Nephron (organoid): ENCODE measurements around the gene SORCS2.

Experiments used
- H3K27ac Mint-ChIP-seq, 3 experiments: 2 replicates each; pipeline ENCODE4 v1.8.0; 2020; ENCODE audit warnings: mixed read lengths in 3 of 3, mild to moderate bottlenecking in 2 of 3, moderate library complexity in 1 of 3
- H3K27me3 Mint-ChIP-seq: 2 replicates; pipeline ENCODE4 v1.8.0; 2021; ENCODE audit warnings: low read depth, mild to moderate bottlenecking, moderate library complexity, mixed read lengths
- H3K36me3 Mint-ChIP-seq: 2 replicates; pipeline ENCODE4 v1.8.0; 2020; ENCODE audit warnings: low read depth, mixed read lengths
- H3K4me1 Mint-ChIP-seq: 2 replicates; pipeline ENCODE4 v1.8.0; 2020; ENCODE audit warnings: mixed read lengths
- H3K4me3 Mint-ChIP-seq, 3 experiments: 2 replicates each; pipeline ENCODE4 v1.8.0; 2020; ENCODE audit warnings: mild to moderate bottlenecking in 3 of 3, mixed read lengths in 3 of 3, moderate library complexity in 2 of 3
- H3K9me3 Mint-ChIP-seq: 2 replicates; pipeline ENCODE4 v1.8.0; 2020; ENCODE audit warnings: mixed read lengths
- CTCF ChIP-seq, 3 experiments: fragments of 200-600 bp; sonication (generic); IDR thresholded peaks; one replicate each; pipeline ENCODE4 v1.5.0; 2021; ENCODE audit warnings: antibody characterized with exemption in 3 of 3; ENCODE audit not compliant: unreplicated experiment in 3 of 3

Gene SORCS2

GRCh38 chr4:7147261-7147660, 45.1 kb upstream of the SORCS2 start:
- Mint-ChIP-seq H3K4me1 (peaks cover 36% of the 10 kb centered on the region), H3K4me3 (no peak overlapping the region), H3K27ac (peak overlapping the region in 2 of 3 experiments; percentile 48 to 62), H3K36me3 (no peaks in the 10 kb centered on the region), H3K9me3 (no peaks in the 10 kb centered on the region), H3K27me3 (peaks cover 7% of the 10 kb centered on the region)
- TF ChIP-seq CTCF (IDR thresholded peaks at IDR 0.05; ENCODE audit: unreplicated experiment in 3 of 3), result no peak

GRCh38 chr4:7147661-7148310, 44.6 kb upstream of the SORCS2 start:
- TF ChIP-seq CTCF (IDR thresholded peaks at IDR 0.05; ENCODE audit: unreplicated experiment in 3 of 3), result no peak
- Mint-ChIP-seq H3K27me3 (peaks cover 7% of the 10 kb centered on the region), H3K4me3 (peak overlapping the region in 1 of 3 experiments; percentile 27), H3K9me3 (no peaks in the 10 kb centered on the region), H3K4me1 (peaks cover 35% of the 10 kb centered on the region), H3K36me3 (no peaks in the 10 kb centered on the region), H3K27ac (peak overlapping the region in 1 of 3 experiments; percentile 33)

- no peak for TF ChIP-seq CTCF (IDR thresholded peaks at IDR 0.05; ENCODE audit: unreplicated experiment in 3 of 3)
- Mint-ChIP-seq H3K27ac (no peak overlapping the region), H3K36me3 (no peaks in the 10 kb centered on the region), H3K4me3 (no peak overlapping the region), H3K4me1 (peaks cover 29% of the 10 kb centered on the region), H3K9me3 (no peaks in the 10 kb centered on the region), H3K27me3 (peaks cover 7% of the 10 kb centered on the region)
Observed at GRCh38 chr4:7148337-7148736, 44.0 kb upstream of the SORCS2 start.

- no peak overlapping the region for H3K4me3 Mint-ChIP-seq
- TF ChIP-seq CTCF (IDR thresholded peaks at IDR 0.05; ENCODE audit: unreplicated experiment in 3 of 3), result no peak
- peaks cover 30% of the 10 kb centered on the region for H3K4me1 Mint-ChIP-seq
- peak overlapping the region in 2 of 3 experiments; percentile 64 to 92 for H3K27ac Mint-ChIP-seq
- no peaks in the 10 kb centered on the region for H3K9me3 Mint-ChIP-seq
- peaks cover 7% of the 10 kb centered on the region for H3K27me3 Mint-ChIP-seq
- H3K36me3 Mint-ChIP-seq, result no peaks in the 10 kb centered on the region
Observed at GRCh38 chr4:7150036-7150635, 42.2 kb upstream of the SORCS2 start.

DNA sequence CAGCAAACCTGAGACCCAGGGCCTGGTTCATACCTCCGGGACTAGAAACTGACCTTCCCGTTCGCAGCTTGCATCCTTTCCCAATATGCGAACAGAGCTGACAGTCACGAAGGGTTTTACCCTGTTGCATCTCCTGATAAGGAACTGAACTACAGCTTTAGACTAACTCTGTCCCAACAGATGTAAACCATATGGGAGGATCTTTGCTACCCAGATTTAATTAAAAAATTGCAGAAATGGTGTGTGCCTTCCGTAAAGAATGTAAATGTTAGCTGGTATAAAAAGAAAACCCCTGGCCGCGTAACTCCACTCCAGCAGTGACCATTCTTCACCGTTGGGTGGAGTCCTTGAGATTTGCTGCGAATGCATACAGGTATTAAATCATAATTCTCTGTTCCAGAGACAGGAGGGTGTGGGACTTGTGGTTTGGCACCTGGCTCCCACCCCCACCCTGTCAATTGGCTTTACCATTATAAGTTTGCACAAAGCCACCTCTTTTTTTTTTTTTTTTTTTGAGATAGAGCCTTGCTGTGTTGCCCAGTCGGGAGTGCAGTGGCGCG, 40.6 kb upstream of the SORCS2 start:
- peak overlapping the region in 2 of 3 experiments; percentile 33 to 83 for H3K27ac Mint-ChIP-seq
- H3K36me3 Mint-ChIP-seq, result no peaks in the 10 kb centered on the region
- no peak overlapping the region for H3K4me3 Mint-ChIP-seq
- peak in 1 of 3 experiments; percentile 14 for TF ChIP-seq CTCF (IDR thresholded peaks at IDR 0.05; ENCODE audit: unreplicated experiment in 3 of 3)
- H3K9me3 Mint-ChIP-seq, result no peaks in the 10 kb centered on the region
- peaks cover 42% of the 10 kb centered on the region for H3K4me1 Mint-ChIP-seq
- no peaks in the 10 kb centered on the region for H3K27me3 Mint-ChIP-seq
